Stimulated activated CD4-positive, alpha-beta T cell treated with anti-CD3 and anti-CD28 coated beads, Interleukin-12 subunit alpha, Interleukin-12 subunit beta, amount 100 ng/mL, for 24 hours (primary cell): Measurements from ENCODE around the gene CMTM7.

ENCODE experiments used
- DNase-seq, 2 experiments: peaks; one replicate each; pipeline ENCODE4 v3.0.0-alpha.2; 2020; ENCODE audit warnings: low read depth in 2 of 2

CMTM7 gene

GRCh38 chr3:32391643-32392535 is at the start of gene CMTM7:
Gene CMTM7 (plus strand): TSS chr3:32391853. CDS start chr3:32391907, 54 bp downstream.
- peak in 1 of 2 experiments; percentile 60 for DNase-seq

- no peak for DNase-seq
Measured at GRCh38 chr3:32347343-32348125, 44.1 kb upstream of the CMTM7 start.

GRCh38 chr3:32349184-32349583 is 42.5 kb upstream of the CMTM7 start:
- no peak for DNase-seq

- no peak for DNase-seq
Measured at GRCh38 chr3:32352563-32352962, 39.1 kb upstream of the CMTM7 start.

- DNase-seq = no peak
Measured at GRCh38 chr3:32353351-32353750, 38.3 kb upstream of the CMTM7 start.

GRCh38 chr3:32354362-32354778 is 37.3 kb upstream of the CMTM7 start:
- DNase-seq = no peak

GRCh38 chr3:32355751-32356291 is 35.8 kb upstream of the CMTM7 start:
- DNase-seq = no peak

- no peak for DNase-seq
Measured at GRCh38 chr3:32359766-32360492, 31.7 kb upstream of the CMTM7 start.

- DNase-seq = no peak
Measured at GRCh38 chr3:32360493-32360827, 31.2 kb upstream of the CMTM7 start.

- DNase-seq = no peak
Measured at GRCh38 chr3:32366638-32367397, 24.8 kb upstream of the CMTM7 start.

- no peak for DNase-seq
Measured at GRCh38 chr3:32367442-32367841, 24.2 kb upstream of the CMTM7 start.

GRCh38 chr3:32371461-32372212 is 20.0 kb upstream of the CMTM7 start:
- DNase-seq = no peak

- DNase-seq = no peak
Measured at GRCh38 chr3:32372213-32372490, 19.5 kb upstream of the CMTM7 start.

GRCh38 chr3:32373276-32373675 is 18.4 kb upstream of the CMTM7 start:
- DNase-seq = no peak

GRCh38 chr3:32373844-32374243 is 17.8 kb upstream of the CMTM7 start:
- no peak for DNase-seq

GRCh38 chr3:32374788-32375595 is 16.7 kb upstream of the CMTM7 start:
- peak in 1 of 2 experiments; percentile 46 for DNase-seq

- DNase-seq = no peak
Measured at GRCh38 chr3:32375596-32375930, 16.1 kb upstream of the CMTM7 start.

- no peak for DNase-seq
Measured at GRCh38 chr3:32376115-32376514, 15.5 kb upstream of the CMTM7 start.

- no peak for DNase-seq
Measured at GRCh38 chr3:32379831-32380500, 11.7 kb upstream of the CMTM7 start.
